GDM1 (cell line): ENCODE results near the gene ANO4.
"Not testable (repeated sequence)": the region's sequence is repeated elsewhere in the genome, so short reads cannot be mapped to it uniquely, and the experiment has no call there.

Experiments used
- DNase-seq: peaks from one replicate; lab custom pipeline; 2025; lab: John Stamatoyannopoulos, UW

Gene ANO4

GRCh38 chr12:100871195-100871734 is 76.7 kb downstream of the ANO4 start:
- no peak for DNase-seq

- DNase-seq, result no peak
Measured at GRCh38 chr12:100875156-100875555, 80.6 kb downstream of the ANO4 start.

GRCh38 chr12:100875771-100876170 is 81.2 kb downstream of the ANO4 start:
- DNase-seq, result no peak

- DNase-seq, result no peak
Measured at GRCh38 chr12:100877776-100878175, 83.2 kb downstream of the ANO4 start.

- DNase-seq, result no peak
Measured at GRCh38 chr12:100895192-100895591, 100.6 kb downstream of the ANO4 start.

GRCh38 chr12:100896192-100896591 is 101.6 kb downstream of the ANO4 start:
- DNase-seq, result no peak

- no peak for DNase-seq
Measured at GRCh38 chr12:100897240-100897639, 102.7 kb downstream of the ANO4 start.

- no peak for DNase-seq
Measured at GRCh38 chr12:100899301-100899700, 104.7 kb downstream of the ANO4 start.

- DNase-seq, result no peak
Measured at GRCh38 chr12:100900808-100901207, 106.2 kb downstream of the ANO4 start.

GRCh38 chr12:100901266-100901665 is 106.7 kb downstream of the ANO4 start:
- DNase-seq, result no peak

- DNase-seq, result no peak
Measured at GRCh38 chr12:100904270-100904669, 109.7 kb downstream of the ANO4 start.

GRCh38 chr12:100908501-100908900 is 113.9 kb downstream of the ANO4 start:
- DNase-seq, result no peak

GRCh38 chr12:100913872-100914592 is 119.5 kb downstream of the ANO4 start:
- no peak for DNase-seq

- DNase-seq, result no peak
Measured at GRCh38 chr12:100919116-100919515, 124.5 kb downstream of the ANO4 start.

GRCh38 chr12:100920493-100920892 is 125.9 kb downstream of the ANO4 start:
- DNase-seq, result no peak

- DNase-seq, result no peak
Measured at GRCh38 chr12:100926669-100927248, 132.2 kb downstream of the ANO4 start.

GRCh38 chr12:100927826-100928225 is 133.2 kb downstream of the ANO4 start:
- DNase-seq, result no peak

GRCh38 chr12:100932571-100932970 is 138.0 kb downstream of the ANO4 start:
- no peak for DNase-seq

GRCh38 chr12:100933531-100933930 is 139.0 kb downstream of the ANO4 start:
- DNase-seq, result not testable (repeated sequence)

- no peak for DNase-seq
Measured at GRCh38 chr12:100935929-100936328, 141.4 kb downstream of the ANO4 start.

GRCh38 chr12:100936661-100937060 is 142.1 kb downstream of the ANO4 start:
- no peak for DNase-seq

- no peak for DNase-seq
Measured at GRCh38 chr12:100940503-100940902, 145.9 kb downstream of the ANO4 start.

GRCh38 chr12:100942984-100943749 is 148.6 kb downstream of the ANO4 start:
- no peak for DNase-seq
